H54 (cell line): Measurements from ENCODE around the gene OSTC.
A peak's percentile ranks its signal among the peaks of the same experiment; 100 is the strongest.

Experiments
- DNase-seq: peaks from one replicate; pipeline ENCODE4 v3.0.0; 2011; ENCODE audit warnings: low spot score, mixed read lengths; ENCODE audit not compliant: insufficient read length
- FAIRE-seq: peaks from 3 replicates; lab custom pipeline; 2011; peaks lifted over from hg19 to GRCh38; lab: Jason Lieb, UNC
- POLR2A ChIP-seq: IDR thresholded peaks from 2 replicates; pipeline ENCODE4 v1.6.1; 2011; ENCODE audit warnings: low read depth, mild to moderate bottlenecking, low read length

OSTC gene

DNA sequence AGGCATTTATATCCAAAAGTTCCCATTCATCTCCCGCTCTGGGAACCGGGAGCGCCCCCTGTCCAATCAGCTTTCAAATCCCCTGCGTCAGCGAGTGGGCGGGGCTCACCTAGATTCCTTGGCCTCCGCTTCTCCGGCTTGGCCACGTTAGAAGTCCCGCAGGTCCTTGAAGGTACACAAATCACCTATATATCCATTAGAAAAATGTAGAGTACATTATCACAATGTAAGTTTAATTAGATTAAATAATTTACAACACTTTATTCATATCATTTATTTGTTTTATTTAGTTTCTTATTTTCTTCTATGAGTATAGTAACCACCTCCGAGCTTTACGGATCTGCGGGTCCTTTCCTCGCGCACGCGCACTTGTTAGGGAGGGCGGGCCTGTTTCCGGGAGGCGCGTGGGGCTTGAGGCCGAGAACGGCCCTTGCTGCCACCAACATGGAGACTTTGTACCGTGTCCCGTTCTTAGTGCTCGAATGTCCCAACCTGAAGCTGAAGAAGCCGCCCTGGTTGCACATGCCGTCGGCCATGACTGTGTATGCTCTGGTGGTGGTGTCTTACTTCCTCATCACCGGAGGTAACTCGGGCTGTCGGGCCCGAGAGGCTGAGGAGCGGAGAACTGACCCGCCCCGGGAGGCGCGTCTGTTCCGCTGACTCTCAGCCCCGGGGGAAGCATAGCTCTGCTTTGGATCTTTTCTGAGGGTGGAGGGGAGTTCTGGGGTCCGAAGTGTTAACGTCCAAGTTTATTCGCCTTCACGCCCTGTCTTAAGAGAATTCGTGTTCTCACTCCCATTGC lies at the start of gene OSTC:
OSTC (plus strand) TSS at position 388 of the 802 bp plus-strand sequence; CDS start at position 445, 57 bp downstream.
- DNase-seq: peak; percentile 44
- TF ChIP-seq POLR2A: peak; percentile 75
- no peak for FAIRE-seq

GRCh38 chr4:108601106-108601505 lies 49.3 kb upstream of the OSTC start:
- no peak for FAIRE-seq
- TF ChIP-seq POLR2A: no peak

GRCh38 chr4:108601532-108601931 lies 48.9 kb upstream of the OSTC start:
- TF ChIP-seq POLR2A: no peak
- FAIRE-seq (no peak), DNase-seq (no peak)

More at GRCh38 chr4:108601106-108601505, 49.3 kb upstream of the OSTC start:
- no peak for DNase-seq

- DNase-seq (no peak), FAIRE-seq (no peak)
- no peak for TF ChIP-seq POLR2A
These were observed 48.2 kb upstream of the OSTC start for GRCh38 chr4:108602163-108602562.

- no peak for DNase-seq
- no peak for FAIRE-seq
- no peak for TF ChIP-seq POLR2A
These were observed 43.2 kb upstream of the OSTC start for GRCh38 chr4:108607079-108607815.

GRCh38 chr4:108611365-108611764 lies 39.0 kb upstream of the OSTC start:
- no peak for TF ChIP-seq POLR2A
- FAIRE-seq (no peak), DNase-seq (no peak)

DNA sequence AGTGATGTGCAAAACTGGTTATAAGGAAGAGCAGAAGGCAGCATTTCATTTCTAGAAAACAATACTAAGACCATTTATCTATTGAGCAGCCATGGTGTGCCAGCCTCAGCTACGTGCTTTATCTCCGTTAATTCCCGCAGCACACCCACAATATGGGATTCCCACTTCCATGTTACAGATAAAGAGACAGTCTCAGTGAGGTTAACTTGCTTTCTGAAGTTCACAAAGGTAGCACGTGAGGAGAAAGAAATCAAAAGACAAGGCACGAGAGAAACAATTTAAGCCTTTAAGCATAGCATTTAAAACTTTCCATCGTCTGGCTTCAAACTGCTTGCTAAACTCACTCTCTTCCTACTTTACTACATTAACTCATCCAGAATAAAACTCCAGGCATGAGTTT lies 38.0 kb upstream of the OSTC start:
- TF ChIP-seq POLR2A: no peak
- DNase-seq (no peak), FAIRE-seq (no peak)

DNA sequence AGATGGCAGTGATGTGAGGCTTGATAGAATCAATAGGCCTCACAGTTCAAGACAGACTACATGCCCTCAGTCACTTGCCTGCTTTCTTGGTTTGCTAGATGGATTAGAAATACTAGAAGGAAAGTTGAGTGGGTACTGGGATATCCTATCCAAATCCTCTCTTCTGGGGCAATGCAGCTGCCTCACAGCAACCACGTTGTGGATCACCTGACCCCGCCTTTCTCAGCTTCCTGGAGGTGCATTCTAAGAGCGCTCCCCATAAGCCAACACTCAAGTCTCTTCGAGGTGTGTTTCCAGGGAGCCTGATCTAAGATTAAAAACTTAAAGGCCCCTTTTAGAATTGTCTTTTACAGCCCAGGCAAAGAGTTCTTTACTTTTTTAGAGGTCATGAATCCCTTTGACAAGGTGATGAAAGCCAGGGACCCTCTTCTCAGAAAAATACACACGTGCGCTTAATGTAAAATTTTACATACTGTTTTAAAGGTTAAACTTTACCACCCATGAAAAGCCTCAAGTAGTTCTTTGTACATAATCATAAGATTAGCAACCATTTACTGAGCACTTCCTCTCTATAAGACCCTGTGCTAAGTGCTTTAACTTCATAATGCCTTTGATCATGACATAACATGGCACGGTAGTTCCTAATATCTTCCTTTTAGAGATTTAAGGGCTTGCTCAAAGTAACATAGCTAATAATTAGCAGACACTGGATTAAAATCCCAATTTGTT lies 30.9 kb upstream of the OSTC start:
- DNase-seq: no peak
- no peak for TF ChIP-seq POLR2A
- no peak for FAIRE-seq

- FAIRE-seq: peak; percentile 95
- peak; percentile 29 for DNase-seq
- peak; percentile 70; the same call in 1 of the 2 replicates for TF ChIP-seq POLR2A
These were observed 30.1 kb upstream of the OSTC start, which contains the start of gene RPL34 for GRCh38 chr4:108620101-108620932. Gene RPL34, plus strand, starts transcription at chr4:108620576. Its CDS starts 1,384 bp downstream, at chr4:108621960.

- DNase-seq: no peak
- no peak for TF ChIP-seq POLR2A
- FAIRE-seq: no peak
These were observed 29.2 kb upstream of the OSTC start for GRCh38 chr4:108620933-108621905.

- TF ChIP-seq POLR2A: no peak
- FAIRE-seq (no peak), DNase-seq (no peak)
These were observed 28.4 kb upstream of the OSTC start for GRCh38 chr4:108622022-108622421.

DNA sequence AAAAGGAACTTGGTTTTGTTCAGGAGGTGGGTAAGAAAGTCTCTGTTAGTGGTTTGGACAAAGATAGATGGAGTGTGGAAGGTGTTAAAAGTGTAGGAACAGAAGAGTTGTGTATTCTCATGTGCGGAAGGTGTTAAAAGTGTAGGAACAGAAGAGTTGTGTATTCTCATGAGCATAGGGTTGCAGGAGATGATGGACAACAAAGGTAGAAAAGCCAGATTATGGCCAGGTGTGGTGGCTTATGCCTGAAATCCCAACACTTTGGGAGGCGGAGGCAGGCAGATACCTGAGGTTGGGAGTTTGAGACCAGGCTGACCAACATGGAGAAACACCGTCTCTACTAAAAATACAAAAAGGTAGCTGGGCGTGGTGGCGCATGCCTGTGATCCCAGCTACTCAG lies 27.6 kb upstream of the OSTC start:
- no peak for FAIRE-seq
- DNase-seq: no peak
- no peak for TF ChIP-seq POLR2A
